A673 (cell line): ENCODE measurements around the gene HOMER2. TPM values are rescaled to one million over a fixed set of nuclear protein-coding genes. Genes with fewer than 3 reads are reported as not detected.
"Not testable (repeated sequence)": the region's sequence is repeated elsewhere in the genome, so short reads cannot be mapped to it uniquely, and the experiment has no call there.

Experiments used
- BruUV-seq: library from RNA; stranded (reverse); fragments of 400-500 nt; replicated peaks from 2 replicates; lab custom pipeline; 2021; lab: Mats Ljungman, UMichigan
- CTCF ChIA-PET: fragments of 300-600 bp; sonication (Branson Sonifier 250); formaldehyde crosslinking; loops from one replicate; lab custom pipeline; 2022; ENCODE audit warnings: antibody characterized with exemption; lab: Charles Lee
- POLR2A ChIA-PET: fragments of 300-600 bp; sonication (Branson Sonifier 250); formaldehyde crosslinking; loops from one replicate; lab custom pipeline; 2022; ENCODE audit warnings: antibody characterized with exemption; ENCODE audit not compliant: low non-redundant PET; lab: Charles Lee
- DNase-seq: peaks from one replicate; pipeline ENCODE4 v3.0.0-alpha.2; 2015; ENCODE audit warnings: low spot score
- H3K27ac ChIP-seq: fragments of 200-600 bp; sonication (generic); 2 replicates; pipeline ENCODE4 v1.5.1; 2016; ENCODE audit warnings: mixed run types, low read depth, mild to moderate bottlenecking, mixed read lengths, antibody characterized with exemption, low read length; ENCODE audit not compliant: poor library complexity, severe bottlenecking
- H3K27me3 ChIP-seq: fragments of 200-600 bp; sonication (generic); replicated peaks from 2 replicates; pipeline ENCODE4 v1.6.1; 2017; ENCODE audit warnings: mixed run types, low read depth, mild to moderate bottlenecking, mixed read lengths, antibody characterized with exemption, low read length; ENCODE audit not compliant: insufficient read depth, poor library complexity
- H3K36me3 ChIP-seq: fragments of 200-600 bp; sonication (generic); 2 replicates; pipeline ENCODE4 v1.6.1; 2016; ENCODE audit warnings: mixed run types, mild to moderate bottlenecking, mixed read lengths, antibody characterized with exemption, low read length; ENCODE audit not compliant: insufficient read depth, poor library complexity, severe bottlenecking
- H3K4me1 ChIP-seq: fragments of 200-600 bp; sonication (generic); 2 replicates; pipeline ENCODE4 v1.6.1; 2017; ENCODE audit warnings: mixed run types, mild to moderate bottlenecking, mixed read lengths, antibody characterized with exemption, low read length; ENCODE audit not compliant: insufficient read depth, poor library complexity, severe bottlenecking
- H3K4me3 ChIP-seq: fragments of 200-600 bp; sonication (generic); 2 replicates; pipeline ENCODE4 v1.5.1; 2016; ENCODE audit warnings: low read depth, mixed run types, mild to moderate bottlenecking, mixed read lengths, low read length; ENCODE audit not compliant: poor library complexity, severe bottlenecking
- H3K9me3 ChIP-seq: fragments of 200-600 bp; sonication (generic); 2 replicates; pipeline ENCODE4 v1.6.1; 2016; ENCODE audit warnings: mixed run types, low read depth, mild to moderate bottlenecking, mixed read lengths, antibody characterized with exemption, low read length; ENCODE audit not compliant: poor library complexity, severe bottlenecking
- CTCF ChIP-seq: fragments of 300-800, 200-600 bp; sonication (generic); conservative IDR thresholded peaks from 2 replicates; pipeline ENCODE4 v1.5.1; 2017; ENCODE audit warnings: low read depth, mild to moderate bottlenecking, antibody characterized with exemption, low read length, moderate library complexity, mixed read lengths
- EZH2 ChIP-seq: fragments of 200-600 bp; sonication (generic); IDR thresholded peaks from 2 replicates; pipeline ENCODE4 v1.6.1; 2017; ENCODE audit warnings: borderline replicate concordance, low read depth, mild to moderate bottlenecking, mixed read lengths, antibody characterized with exemption, low read length; ENCODE audit not compliant: poor library complexity, severe bottlenecking
- intact Hi-C: fragments of 100-400 bp; cut with micrococcal nuclease; formaldehyde crosslinking; loops from one replicate; pipeline ENCODE4 v1.10.0; 2022; ENCODE audit not compliant: unreplicated experiment
- total RNA-seq: library from RNA; stranded (reverse); gene quantifications from 2 replicates; pipeline ENCODE4 v1.2.3, GENCODE V29; 2021

The HOMER2 gene
- total RNA-seq, 1 experiment from 2014 or later, result 6.7 TPM

GRCh38 chr15:82943176-82943575, 9.3 kb downstream of the HOMER2 start:
- Histone ChIP-seq H3K36me3 (no peaks in the 10 kb centered on the region), H3K27me3 (peaks cover 14% of the 10 kb centered on the region), H3K4me1 (no peaks in the 10 kb centered on the region), H3K4me3 (no peak overlapping the region), H3K27ac (no peak overlapping the region), H3K9me3 (no peaks in the 10 kb centered on the region)
- ChIA-PET CTCF (no interaction called here), POLR2A (no interaction called here)
- no TSS peak for BruUV-seq
- no peak for DNase-seq
- TF ChIP-seq CTCF (no peak), EZH2 (no peak)
- intact Hi-C loops, result no loop called here

- intact Hi-C loops, result no loop called here
- Histone ChIP-seq H3K36me3 (no peaks in the 10 kb centered on the region), H3K27me3 (peaks cover 14% of the 10 kb centered on the region), H3K4me1 (no peaks in the 10 kb centered on the region), H3K9me3 (no peaks in the 10 kb centered on the region), H3K27ac (no peak overlapping the region), H3K4me3 (no peak overlapping the region)
- TF ChIP-seq EZH2 (no peak), CTCF (no peak)
- DNase-seq, result no peak
- ChIA-PET POLR2A (no interaction called here), CTCF (no interaction called here)
- no TSS peak for BruUV-seq
These were observed 9.8 kb downstream of the HOMER2 start for GRCh38 chr15:82942691-82943090.

DNA sequence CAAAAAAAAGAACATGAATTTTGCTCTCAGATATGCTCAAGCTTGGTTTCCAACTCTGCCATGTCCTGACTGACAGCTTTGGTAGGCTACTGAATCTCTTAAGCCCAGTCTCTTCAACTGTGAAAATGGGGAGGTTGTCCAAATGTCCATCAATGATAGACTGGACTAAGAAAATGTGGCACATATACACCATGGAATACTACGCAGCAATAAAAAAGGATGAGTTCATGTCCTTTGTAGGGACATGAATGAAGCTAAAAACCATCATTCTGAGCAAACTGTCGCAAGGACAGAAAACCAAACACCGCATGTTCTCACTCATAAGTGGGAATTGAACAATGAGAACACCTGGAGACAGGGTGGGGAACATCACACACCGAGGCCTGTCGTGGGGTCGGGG, 12.8 kb downstream of the HOMER2 start:
- H3K9me3 ChIP-seq, H3K27ac ChIP-seq, DNase-seq, CTCF ChIA-PET, BruUV-seq, H3K4me1 ChIP-seq, H3K36me3 ChIP-seq, POLR2A ChIA-PET, intact Hi-C loops, H3K4me3 ChIP-seq: not testable (repeated sequence)
- peaks cover 16% of the 10 kb centered on the region for H3K27me3 ChIP-seq

DNA sequence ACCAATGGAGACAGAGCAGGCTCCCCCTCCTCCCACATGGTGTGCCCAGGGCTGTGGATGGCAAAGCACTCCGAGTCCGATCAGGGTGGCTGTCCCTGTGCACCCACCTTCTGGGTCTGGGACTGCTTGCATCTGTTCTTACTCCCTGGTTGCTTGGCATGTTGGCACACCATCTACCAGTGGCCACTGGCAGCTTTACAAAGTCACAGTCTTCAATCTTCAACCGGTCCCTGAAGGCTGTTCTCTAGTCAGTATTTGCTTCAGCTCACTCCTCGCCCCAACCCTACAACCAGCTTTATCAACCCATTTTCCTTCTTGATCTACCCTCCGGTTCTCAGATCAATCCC, 14.8 kb downstream of the HOMER2 start:
- H3K9me3 ChIP-seq, result no peaks in the 10 kb centered on the region
- no peak overlapping the region for H3K4me3 ChIP-seq
- ChIA-PET POLR2A (no interaction called here), CTCF (no interaction called here)
- no peak overlapping the region for H3K27ac ChIP-seq
- BruUV-seq, result no TSS peak
- H3K27me3 ChIP-seq, result peaks cover 4% of the 10 kb centered on the region
- intact Hi-C loops, result no loop called here
- no peaks in the 10 kb centered on the region for H3K36me3 ChIP-seq
- DNase-seq, result no peak
- TF ChIP-seq EZH2, result no peak
- H3K4me1 ChIP-seq, result no peaks in the 10 kb centered on the region
